KBM-7 (cell line): ENCODE results near the gene PPP1R12B.
A peak's percentile ranks its signal among the peaks of the same experiment; 100 is the strongest.
"Not testable (repeated sequence)": the region's sequence is repeated elsewhere in the genome, so short reads cannot be mapped to it uniquely, and the experiment has no call there.

Source experiments
- DNase-seq: peaks from one replicate; pipeline ENCODE4 v3.0.0-alpha.2; 2015
- in situ Hi-C: fragments of 300-500 bp; cut with MboI; formaldehyde crosslinking; loops from 2 replicates; pipeline ENCODE4 v1.14.3; 2020; ENCODE audit warnings: low sequenced_read_pairs, low pct_unique_long_range_greater_than_20kb, mixed read lengths

Gene PPP1R12B

GRCh38 chr1:202467381-202467780 is 118.9 kb downstream of the PPP1R12B start:
- in situ Hi-C loops, DNase-seq: not testable (repeated sequence)

GRCh38 chr1:202468695-202469094 is 120.2 kb downstream of the PPP1R12B start:
- DNase-seq, in situ Hi-C loops: not testable (repeated sequence)

GRCh38 chr1:202469123-202469522 is 120.6 kb downstream of the PPP1R12B start:
- in situ Hi-C loops, DNase-seq: not testable (repeated sequence)

GRCh38 chr1:202471246-202471645 is 122.7 kb downstream of the PPP1R12B start:
- no peak for DNase-seq
- in situ Hi-C loops, result no loop called here

GRCh38 chr1:202472347-202473124 is 124.0 kb downstream of the PPP1R12B start:
- DNase-seq, in situ Hi-C loops: not testable (repeated sequence)

DNA sequence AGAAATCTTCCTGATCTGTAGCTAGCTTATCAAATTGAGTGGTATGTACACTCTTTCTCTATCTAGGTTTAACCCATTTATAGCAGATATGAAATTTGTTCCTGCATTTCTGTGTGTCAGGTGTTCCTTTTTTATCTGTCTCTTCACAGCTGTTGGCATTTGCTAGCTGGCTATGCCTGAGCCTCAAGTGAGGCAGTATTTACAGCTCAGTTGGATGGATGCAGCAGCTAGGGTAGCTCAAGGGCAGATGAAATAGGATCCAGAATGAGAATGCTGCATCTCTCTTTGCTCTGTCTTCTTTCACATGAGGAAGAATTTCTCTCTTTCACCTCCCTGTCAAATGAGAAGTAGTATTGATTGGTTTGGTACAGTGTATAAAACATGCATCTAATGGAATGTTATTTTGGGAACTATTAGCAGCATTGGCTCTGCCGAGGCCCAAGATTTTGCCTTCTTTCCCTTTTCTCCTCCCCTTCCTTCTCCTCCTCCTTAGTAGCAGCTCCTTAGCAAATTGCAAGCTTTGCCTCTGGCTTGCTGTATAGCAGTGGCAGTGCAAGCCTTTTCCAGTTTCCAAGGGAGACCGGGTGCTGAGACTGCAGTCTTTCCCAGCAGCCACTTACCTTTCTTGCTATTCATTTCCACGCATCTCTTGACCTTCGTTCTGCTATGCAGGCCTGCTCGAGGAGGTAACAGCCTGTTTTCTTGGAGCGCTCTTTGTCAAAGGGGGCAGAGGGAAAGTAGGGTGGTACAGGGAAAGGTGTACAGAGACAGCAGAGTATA is 125.0 kb downstream of the PPP1R12B start:
- in situ Hi-C loops, DNase-seq: not testable (repeated sequence)

DNA sequence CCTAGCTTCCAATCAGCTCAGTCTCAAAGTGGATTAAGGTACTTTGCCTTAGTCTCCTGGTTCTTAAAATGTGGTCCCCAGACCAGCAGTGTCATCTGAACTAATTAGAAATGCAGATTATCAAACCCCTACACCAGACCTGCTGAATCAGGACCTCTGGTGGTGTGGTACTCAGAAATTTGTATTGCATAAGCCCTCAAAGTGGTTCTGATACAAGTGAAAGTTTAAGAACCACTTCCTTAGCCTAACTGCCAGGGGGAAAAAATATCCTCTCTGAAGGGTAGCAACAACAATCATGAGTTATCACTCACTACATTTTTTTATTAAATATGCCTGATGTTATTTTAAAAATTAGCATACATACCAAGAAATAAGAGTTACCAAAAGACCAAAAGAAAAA is 131.2 kb downstream of the PPP1R12B start:
- in situ Hi-C loops, DNase-seq: not testable (repeated sequence)

GRCh38 chr1:202480640-202481039 is 132.1 kb downstream of the PPP1R12B start:
- in situ Hi-C loops, result not testable (repeated sequence)

DNA sequence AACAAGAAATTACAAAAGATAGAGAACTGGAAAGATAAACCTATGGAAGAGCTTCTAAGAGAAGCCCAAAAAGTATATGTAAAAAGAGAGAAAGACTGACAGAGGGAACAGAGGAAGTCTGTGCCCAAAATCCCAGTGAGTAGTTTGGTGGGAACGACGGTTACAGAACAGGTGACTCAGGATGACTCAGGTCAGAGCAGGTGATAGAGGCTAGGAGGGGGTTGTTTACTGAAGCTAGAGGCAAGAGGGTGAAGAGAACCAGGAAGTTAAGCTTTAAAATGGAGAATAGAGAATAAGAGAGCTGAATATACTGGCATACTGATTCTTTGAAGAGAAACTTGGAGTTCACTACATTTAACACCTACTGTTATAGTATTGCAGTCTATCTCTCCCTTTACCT is 134.9 kb downstream of the PPP1R12B start:
- peak; percentile 35 for DNase-seq
- in situ Hi-C loops, result not testable (repeated sequence)

More at GRCh38 chr1:202480640-202481039, 132.1 kb downstream of the PPP1R12B start:
- DNase-seq, result not testable (repeated sequence)

DNA sequence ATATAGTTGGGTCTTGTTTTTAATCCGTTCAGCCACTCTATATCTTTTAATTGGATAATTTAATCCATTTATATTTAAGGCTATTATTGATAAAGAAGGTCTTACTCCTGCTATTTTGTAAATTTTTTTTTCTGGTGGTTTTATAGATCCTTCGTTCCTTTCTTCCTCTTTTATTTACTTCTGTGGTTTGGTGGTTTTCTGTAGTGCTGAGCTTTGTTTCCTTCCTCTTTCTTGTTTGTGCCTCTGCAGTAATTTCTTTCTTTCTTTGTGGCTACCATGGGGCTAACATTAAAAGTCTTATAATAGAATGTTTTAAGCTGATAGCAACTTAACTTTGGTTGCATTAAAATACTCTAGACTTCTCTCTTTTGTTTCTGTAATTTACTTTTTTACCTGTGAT is 135.5 kb downstream of the PPP1R12B start:
- peak; percentile 85 for DNase-seq

DNA sequence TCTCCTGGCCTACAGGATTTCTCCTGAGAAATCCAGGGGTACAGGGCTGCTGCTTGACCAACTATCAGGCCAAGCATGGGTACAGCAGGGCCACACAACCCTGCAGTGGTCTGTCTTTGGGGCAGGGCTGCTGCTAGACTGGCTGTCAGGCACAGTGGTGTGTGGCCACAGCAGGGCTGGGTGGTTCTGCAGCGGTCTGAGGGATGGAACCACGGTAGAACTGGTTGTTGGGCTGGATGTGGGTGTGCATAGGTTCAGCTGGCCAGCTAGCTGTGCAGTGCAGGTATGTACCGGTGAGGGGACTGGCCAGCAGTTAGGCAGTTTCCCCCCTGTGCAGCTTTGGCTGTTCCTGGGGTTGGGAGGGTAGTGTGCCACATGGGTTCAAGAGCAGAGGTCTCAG is 136.3 kb downstream of the PPP1R12B start:
- DNase-seq, in situ Hi-C loops: not testable (repeated sequence)

More for the DNA sequence above, 135.5 kb downstream of the PPP1R12B start:
- in situ Hi-C loops, result not testable (repeated sequence)

DNA sequence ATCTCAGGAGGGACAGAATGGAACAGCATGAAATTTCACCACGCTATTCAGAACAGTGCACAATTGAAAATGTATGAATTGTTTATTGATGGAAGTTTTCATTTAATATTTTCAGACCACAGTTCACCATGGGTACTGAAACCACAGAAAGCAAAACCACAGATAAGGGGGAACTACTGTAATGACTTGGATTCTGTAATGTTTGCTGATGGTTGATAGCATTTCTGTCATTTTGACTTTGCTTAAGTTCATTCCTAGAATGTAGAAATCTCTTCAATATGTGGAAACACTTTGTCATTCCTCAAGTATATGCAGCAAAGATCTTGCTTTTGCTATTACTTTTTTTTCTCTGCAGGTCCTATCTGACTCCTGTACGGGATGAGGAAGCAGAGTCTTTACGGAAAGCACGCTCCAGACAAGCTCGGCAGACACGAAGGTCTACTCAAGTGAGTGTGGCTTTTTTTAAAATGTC is 139.7 kb downstream of the PPP1R12B start:
- peak; percentile 75 for DNase-seq
- in situ Hi-C loops, result not testable (repeated sequence)

DNA sequence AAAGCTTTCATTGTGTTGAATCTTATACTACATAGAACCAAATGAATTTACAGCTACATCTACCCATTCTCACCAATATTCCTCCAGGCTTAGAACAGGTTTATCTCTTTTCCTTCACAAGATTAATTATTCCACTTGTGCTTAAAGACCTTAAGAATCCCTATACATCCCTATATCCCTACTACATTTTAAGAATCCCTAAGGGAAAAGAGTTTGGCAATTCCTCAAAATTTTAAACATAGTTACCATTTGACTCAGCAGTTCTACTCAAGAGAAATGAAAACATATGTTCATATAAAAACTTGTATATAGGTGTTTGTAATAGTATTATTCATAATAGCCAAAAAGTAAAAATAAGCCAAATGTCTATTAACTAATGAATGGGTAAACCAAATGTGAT is 140.6 kb downstream of the PPP1R12B start:
- in situ Hi-C loops, DNase-seq: not testable (repeated sequence)

- DNase-seq, in situ Hi-C loops: not testable (repeated sequence)
Observed at GRCh38 chr1:202493112-202493511, 144.6 kb downstream of the PPP1R12B start.

DNA sequence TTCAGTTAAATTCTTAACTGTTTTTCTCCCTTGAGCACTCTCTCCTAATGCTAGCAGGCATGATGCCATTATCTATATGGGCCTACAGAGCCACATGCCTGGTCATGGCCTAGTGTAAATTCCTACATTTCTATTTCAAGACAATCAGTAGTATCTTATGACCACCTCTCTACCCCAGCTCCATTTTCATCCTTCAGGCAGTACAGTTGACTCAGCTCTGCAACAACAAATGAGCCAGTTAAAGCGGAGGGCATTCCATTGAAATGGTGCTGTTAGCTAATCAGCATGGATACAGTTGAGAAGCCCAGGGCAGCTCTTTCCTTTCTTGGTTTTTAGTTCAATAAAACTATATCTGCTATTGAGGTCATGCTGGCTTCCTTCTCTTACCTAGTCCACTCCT is 150.0 kb downstream of the PPP1R12B start:
- no peak for DNase-seq
- in situ Hi-C loops, result no loop called here

- DNase-seq, in situ Hi-C loops: not testable (repeated sequence)
Observed at GRCh38 chr1:202499997-202500396, 151.5 kb downstream of the PPP1R12B start.

- DNase-seq, result peak; percentile 59
Observed at GRCh38 chr1:202501281-202501680, 152.8 kb downstream of the PPP1R12B start.

DNA sequence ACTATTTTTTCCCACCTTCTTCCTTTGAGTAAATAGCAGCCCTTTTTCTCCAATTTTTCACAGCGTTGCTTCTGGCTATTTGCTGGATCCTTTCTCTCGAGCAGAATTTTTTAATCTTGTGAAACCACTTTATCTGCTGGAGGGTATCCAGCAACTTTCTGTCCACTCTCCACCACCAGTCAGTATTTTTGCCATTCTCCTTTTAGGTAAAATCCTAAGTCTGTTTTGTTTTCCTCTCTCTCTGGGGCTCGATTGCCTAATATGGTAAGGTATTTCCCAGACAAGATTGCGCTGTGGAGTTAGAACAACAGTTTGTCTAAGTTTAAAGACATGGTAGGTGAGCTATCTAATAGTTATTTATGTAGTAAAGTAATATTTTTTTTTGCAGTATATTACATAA is 156.9 kb downstream of the PPP1R12B start:
- DNase-seq, result no peak
- in situ Hi-C loops, result no loop called here

More at GRCh38 chr1:202501281-202501680, 152.8 kb downstream of the PPP1R12B start:
- in situ Hi-C loops, result no loop called here

DNA sequence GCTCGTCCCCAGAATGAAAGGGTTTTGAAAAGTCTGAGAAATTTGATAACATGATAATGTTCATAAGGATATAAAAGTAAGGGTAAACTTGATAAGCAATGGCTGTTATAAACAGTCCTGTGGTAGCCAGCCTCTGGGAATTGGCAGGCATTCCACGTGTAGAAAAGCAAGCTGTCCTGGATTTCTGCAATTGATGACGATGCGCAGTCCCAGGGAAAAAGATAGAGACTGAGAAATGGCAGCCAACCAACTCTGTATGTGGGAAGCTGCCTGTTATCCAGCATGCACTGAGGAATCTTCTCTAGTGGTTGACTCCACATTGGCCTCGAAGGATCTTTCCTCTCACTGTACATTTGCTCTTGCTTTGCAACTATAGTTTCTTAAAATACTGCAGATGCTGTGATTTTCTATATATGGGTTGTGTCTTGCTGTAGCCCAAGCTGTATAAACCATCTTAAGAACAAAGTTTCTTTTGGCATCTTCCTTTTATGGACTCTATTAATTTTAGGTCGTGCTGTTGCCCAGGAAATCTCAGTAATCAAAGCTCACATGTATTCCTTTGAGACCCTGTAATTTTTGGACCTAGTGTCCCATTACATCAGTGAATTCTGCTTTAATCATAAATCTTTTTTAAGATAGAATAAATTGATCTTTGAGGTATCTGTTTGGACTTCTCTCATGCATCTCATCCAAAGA is 157.5 kb downstream of the PPP1R12B start:
- DNase-seq, in situ Hi-C loops: not testable (repeated sequence)
